Measurements from ENCODE around the gene WHRN. TPM values are rescaled to one million over a fixed set of nuclear protein-coding genes. Genes with fewer than 3 reads are reported as not detected.

The WHRN gene
- polyA plus RNA-seq (2012; ENCODE audit: insufficient read length, low read depth) = 6.7 TPM

DNA sequence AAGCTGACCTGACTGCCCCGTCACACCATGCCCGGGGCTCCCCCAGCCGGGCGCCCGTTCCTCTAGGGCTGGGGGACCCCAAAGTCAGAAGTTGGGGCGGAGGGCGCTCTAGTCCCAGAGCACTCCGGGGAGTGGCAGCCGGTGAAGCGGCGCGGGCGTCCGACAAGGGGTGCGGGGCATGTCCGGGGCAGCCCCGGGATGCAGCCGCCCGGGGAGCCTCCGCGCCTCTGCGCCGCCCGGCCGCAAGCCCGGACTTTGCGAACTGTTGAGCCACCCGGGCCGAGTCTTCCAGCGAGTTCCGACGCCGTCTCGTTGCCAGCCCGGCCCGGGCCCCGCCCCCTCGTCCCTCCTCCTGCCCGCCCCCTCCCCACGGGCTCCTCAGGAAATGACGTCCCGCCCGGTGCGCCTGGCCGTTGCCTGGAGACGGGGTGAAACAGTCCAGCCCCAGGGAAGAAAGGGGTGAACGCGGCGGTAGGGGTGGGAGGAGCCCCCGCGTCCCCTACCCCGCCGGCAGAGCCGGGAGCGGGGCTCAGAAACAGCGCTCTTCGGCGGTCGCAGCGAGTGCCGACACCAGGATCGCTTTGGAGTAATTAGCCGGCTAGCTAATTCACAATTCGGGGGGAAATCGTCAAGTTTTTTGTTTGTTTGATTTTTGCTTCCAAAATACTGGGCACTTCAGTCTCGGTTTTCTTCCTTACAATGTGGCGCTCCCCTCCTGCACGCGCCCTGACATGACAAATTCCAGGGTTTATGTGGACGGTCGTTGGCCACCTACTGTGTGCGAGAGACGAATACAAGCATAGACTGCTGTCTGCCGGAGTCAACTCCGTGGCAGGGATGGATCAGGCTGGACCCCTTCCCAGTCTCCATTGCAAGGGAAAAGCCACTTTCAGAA, at the start of gene WHRN:
Gene WHRN, minus strand, starts transcription at position 287 of the 895 bp plus-strand sequence. CDS start 672 bp downstream, outside the sequence.
- 0 out of 2 replicates have a peak, but pooled peaks have one; percentile 54 for TF ChIP-seq SIN3A (IDR thresholded peaks at IDR 0.05; ENCODE audit: borderline replicate concordance, insufficient read depth, low read length)
- TF ChIP-seq, protein P1, sequence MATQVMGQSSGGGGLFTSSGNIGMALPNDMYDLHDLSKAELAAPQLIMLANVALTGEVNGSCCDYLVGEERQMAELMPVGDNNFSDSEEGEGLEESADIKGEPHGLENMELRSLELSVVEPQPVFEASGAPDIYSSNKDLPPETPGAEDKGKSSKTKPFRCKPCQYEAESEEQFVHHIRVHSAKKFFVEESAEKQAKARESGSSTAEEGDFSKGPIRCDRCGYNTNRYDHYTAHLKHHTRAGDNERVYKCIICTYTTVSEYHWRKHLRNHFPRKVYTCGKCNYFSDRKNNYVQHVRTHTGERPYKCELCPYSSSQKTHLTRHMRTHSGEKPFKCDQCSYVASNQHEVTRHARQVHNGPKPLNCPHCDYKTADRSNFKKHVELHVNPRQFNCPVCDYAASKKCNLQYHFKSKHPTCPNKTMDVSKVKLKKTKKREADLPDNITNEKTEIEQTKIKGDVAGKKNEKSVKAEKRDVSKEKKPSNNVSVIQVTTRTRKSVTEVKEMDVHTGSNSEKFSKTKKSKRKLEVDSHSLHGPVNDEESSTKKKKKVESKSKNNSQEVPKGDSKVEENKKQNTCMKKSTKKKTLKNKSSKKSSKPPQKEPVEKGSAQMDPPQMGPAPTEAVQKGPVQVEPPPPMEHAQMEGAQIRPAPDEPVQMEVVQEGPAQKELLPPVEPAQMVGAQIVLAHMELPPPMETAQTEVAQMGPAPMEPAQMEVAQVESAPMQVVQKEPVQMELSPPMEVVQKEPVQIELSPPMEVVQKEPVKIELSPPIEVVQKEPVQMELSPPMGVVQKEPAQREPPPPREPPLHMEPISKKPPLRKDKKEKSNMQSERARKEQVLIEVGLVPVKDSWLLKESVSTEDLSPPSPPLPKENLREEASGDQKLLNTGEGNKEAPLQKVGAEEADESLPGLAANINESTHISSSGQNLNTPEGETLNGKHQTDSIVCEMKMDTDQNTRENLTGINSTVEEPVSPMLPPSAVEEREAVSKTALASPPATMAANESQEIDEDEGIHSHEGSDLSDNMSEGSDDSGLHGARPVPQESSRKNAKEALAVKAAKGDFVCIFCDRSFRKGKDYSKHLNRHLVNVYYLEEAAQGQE (IDR thresholded peaks at IDR 0.05; ENCODE audit: insufficient read depth in 1 of 2, low read depth in 2 of 2, low read length in 2 of 2) = no peak
- no peak for TF ChIP-seq TAF1 (IDR thresholded peaks at IDR 0.05; ENCODE audit: borderline replicate concordance, insufficient read depth, low read length)
- TF ChIP-seq POLR2AphosphoS5 (IDR thresholded peaks at IDR 0.05; ENCODE audit: low read depth, low read length) = no peak
- peak; percentile 44 for TF ChIP-seq FOXP2 (optimal IDR thresholded peaks at IDR 0.05; ENCODE audit: borderline replicate concordance, extremely low read depth, extremely low read length, insufficient read depth)

DNA sequence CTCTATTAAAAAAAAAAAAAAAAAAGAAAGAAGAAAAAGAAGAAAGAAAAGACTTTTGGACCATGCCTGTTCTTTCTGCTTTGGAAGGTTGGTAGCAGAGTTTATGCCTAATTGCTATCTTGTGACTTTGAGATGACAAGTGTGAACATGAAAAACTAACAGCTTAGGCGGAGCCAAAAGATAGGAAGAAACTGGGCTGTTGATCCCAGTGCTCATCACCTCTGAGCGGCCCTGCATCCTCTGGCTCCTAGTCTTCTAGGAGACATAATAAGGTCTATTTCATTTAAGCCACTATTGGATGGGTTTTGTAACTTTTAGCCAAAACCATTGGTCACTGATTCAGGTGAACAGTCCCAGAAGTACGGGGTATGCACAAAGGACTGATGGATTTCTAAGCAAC, 47.9 kb upstream of the WHRN start:
- TF ChIP-seq, protein P1 (IDR thresholded peaks at IDR 0.05; ENCODE audit: insufficient read depth in 1 of 2, low read depth in 2 of 2, low read length in 2 of 2) = no peak
- no peak for TF ChIP-seq POLR2AphosphoS5 (IDR thresholded peaks at IDR 0.05; ENCODE audit: low read depth, low read length)

DNA sequence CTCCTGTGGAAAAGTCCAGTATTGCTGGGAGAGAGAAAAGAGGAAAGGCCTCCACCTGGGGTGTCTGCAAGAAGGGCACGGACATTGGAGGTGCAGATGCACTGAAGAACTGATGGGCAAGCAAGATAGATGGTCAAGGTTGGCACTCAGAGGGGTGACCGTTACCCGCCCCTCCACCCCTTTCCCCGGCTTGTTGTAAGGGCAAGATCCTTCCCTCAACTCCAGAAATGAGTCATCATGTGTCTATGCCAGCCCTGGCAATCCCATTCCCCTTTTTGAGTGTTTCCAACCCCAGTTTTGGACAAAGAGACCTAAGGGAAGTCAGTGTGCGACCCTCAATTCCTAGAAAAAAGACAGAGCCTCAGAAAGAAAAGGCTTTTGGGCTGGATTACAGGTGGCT, 47.4 kb upstream of the WHRN start:
- TF ChIP-seq, protein P1 (IDR thresholded peaks at IDR 0.05; ENCODE audit: insufficient read depth in 1 of 2, low read depth in 2 of 2, low read length in 2 of 2) = no peak
- TF ChIP-seq TAF1 (IDR thresholded peaks at IDR 0.05; ENCODE audit: borderline replicate concordance, insufficient read depth, low read length) (no peak), FOXP2 (optimal IDR thresholded peaks at IDR 0.05; ENCODE audit: borderline replicate concordance, extremely low read depth, extremely low read length, insufficient read depth) (no peak), POLR2AphosphoS5 (IDR thresholded peaks at IDR 0.05; ENCODE audit: low read depth, low read length) (no peak), SIN3A (IDR thresholded peaks at IDR 0.05; ENCODE audit: borderline replicate concordance, insufficient read depth, low read length) (no peak)

DNA sequence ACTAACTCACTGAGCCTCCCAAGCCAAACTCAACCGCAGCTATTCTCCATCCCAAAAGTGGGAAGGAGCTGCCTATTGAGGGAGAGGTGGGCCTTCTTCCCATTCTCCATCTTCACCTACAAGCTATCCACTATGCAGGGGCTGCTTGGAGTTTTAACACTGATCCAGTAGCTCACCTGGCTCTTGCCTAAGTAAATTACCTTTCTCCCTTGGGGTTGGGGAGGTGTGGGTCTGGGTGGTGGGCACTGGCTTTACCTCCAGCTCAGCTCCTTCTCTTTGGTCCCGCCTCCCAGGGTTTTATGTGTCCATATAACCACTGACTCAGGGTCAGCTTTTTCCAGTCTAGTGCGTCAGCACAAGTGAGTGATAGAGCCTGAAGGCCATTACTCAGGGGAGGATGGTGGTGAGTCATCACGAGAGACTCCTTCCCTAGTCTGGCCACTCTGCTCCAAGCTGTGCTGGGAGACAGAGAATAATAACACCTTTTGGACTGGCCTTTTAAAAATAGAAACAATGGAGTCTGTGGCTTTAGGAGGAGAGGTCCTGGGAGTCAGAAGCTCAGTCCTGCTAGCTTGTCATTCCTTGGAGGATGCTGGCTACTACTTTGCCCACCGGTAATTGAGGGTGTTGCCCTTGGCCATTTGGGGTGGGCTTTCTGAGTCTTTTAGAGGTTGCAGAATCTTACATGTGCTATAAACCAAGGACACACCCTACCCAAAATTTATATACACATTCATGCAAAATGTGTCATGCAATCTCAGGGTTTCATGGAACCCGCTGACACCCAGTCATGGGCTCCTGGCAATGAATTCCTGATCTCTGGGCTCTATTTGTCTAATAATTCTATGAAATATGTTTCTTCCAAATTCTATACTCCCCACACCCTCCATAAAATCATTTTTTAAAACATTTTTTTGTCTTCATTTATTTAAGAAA, 46.7 kb upstream of the WHRN start:
- TF ChIP-seq, protein P1 (IDR thresholded peaks at IDR 0.05; ENCODE audit: insufficient read depth in 1 of 2, low read depth in 2 of 2, low read length in 2 of 2) = no peak
- TF ChIP-seq TAF1 (IDR thresholded peaks at IDR 0.05; ENCODE audit: borderline replicate concordance, insufficient read depth, low read length) = no peak
- TF ChIP-seq SIN3A (IDR thresholded peaks at IDR 0.05; ENCODE audit: borderline replicate concordance, insufficient read depth, low read length) = no peak
- TF ChIP-seq POLR2AphosphoS5 (IDR thresholded peaks at IDR 0.05; ENCODE audit: low read depth, low read length) = no peak
- no peak for TF ChIP-seq FOXP2 (optimal IDR thresholded peaks at IDR 0.05; ENCODE audit: borderline replicate concordance, extremely low read depth, extremely low read length, insufficient read depth)
